SK-N-SH treated with all-trans-retinoic acid at 6 μM for 48 hours (cell line): ENCODE measurements around the gene LSM14A.

Source experiments
- ARNTL ChIP-seq: fragments of 450-650 bp; formaldehyde crosslinking; IDR thresholded peaks from 2 replicates; pipeline ENCODE4 v1.5.0; 2020; ENCODE audit warnings: low read depth, mild to moderate bottlenecking, moderate library complexity, borderline replicate concordance
- CREB5 ChIP-seq: fragments of 250-450 bp; sonication (Bioruptor Pico); IDR thresholded peaks from 2 replicates; pipeline ENCODE4 v1.5.1; 2020; ENCODE audit warnings: low read depth, mild to moderate bottlenecking, moderate library complexity
- CSDC2 ChIP-seq: fragments of 250-450 bp; sonication (Bioruptor Pico); IDR thresholded peaks from 2 replicates; pipeline ENCODE4 v1.5.0; 2020; ENCODE audit warnings: mild to moderate bottlenecking, moderate library complexity
- GLIS3 ChIP-seq: fragments of 250-450 bp; sonication (Bioruptor Pico); IDR thresholded peaks from 2 replicates; pipeline ENCODE4 v1.5.0; 2020; ENCODE audit warnings: mild to moderate bottlenecking, moderate library complexity
- OSR1 ChIP-seq: fragments of 250-450 bp; sonication (Bioruptor Pico); IDR thresholded peaks from 2 replicates; pipeline ENCODE4 v1.8.0; 2022; ENCODE audit warnings: moderate library complexity, mild to moderate bottlenecking, inconsistent platforms
- PATZ1 ChIP-seq: fragments of 250-450 bp; sonication (Bioruptor Pico); IDR thresholded peaks from 2 replicates; pipeline ENCODE4 v1.8.0; 2020; ENCODE audit warnings: mild to moderate bottlenecking, moderate library complexity, borderline replicate concordance
- POU6F1 ChIP-seq: fragments of 250-450 bp; sonication (Bioruptor Pico); IDR thresholded peaks from 2 replicates; pipeline ENCODE4 v1.8.0; 2021; ENCODE audit warnings: low read depth, mild to moderate bottlenecking, moderate library complexity, borderline replicate concordance
- TCF4 ChIP-seq: fragments of 250-450 bp; sonication (Bioruptor Pico); IDR thresholded peaks from 2 replicates; pipeline ENCODE4 v1.8.0; 2021; ENCODE audit warnings: mild to moderate bottlenecking, moderate library complexity, borderline replicate concordance
- TSHZ2 ChIP-seq: fragments of 250-450 bp; sonication (Bioruptor Pico); IDR thresholded peaks from 2 replicates; pipeline ENCODE4 v1.5.0; 2020; ENCODE audit warnings: mild to moderate bottlenecking, moderate library complexity
- ZC3H10 ChIP-seq: fragments of 250-450 bp; sonication (Bioruptor Pico); IDR thresholded peaks from 2 replicates; pipeline ENCODE4 v1.5.1; 2021; ENCODE audit warnings: mild to moderate bottlenecking, moderate library complexity
- ZFP3 ChIP-seq: fragments of 250-450 bp; sonication (Bioruptor Pico); IDR thresholded peaks from 2 replicates; pipeline ENCODE4 v1.5.0; 2020; ENCODE audit warnings: mild to moderate bottlenecking, moderate library complexity
- ZFP30 ChIP-seq: fragments of 450-650 bp; formaldehyde crosslinking; IDR thresholded peaks from 2 replicates; pipeline ENCODE4 v1.5.0; 2022; ENCODE audit warnings: mild to moderate bottlenecking, moderate library complexity
- ZNF565 ChIP-seq: fragments of 450-650 bp; formaldehyde crosslinking; conservative IDR thresholded peaks from 2 replicates; pipeline ENCODE4 v1.5.0; 2020; ENCODE audit warnings: low read depth, mild to moderate bottlenecking, moderate library complexity
- ZNF8 ChIP-seq: fragments of 450-650 bp; formaldehyde crosslinking; IDR thresholded peaks from 2 replicates; pipeline ENCODE4 v1.5.0; 2020; ENCODE audit warnings: mild to moderate bottlenecking, moderate library complexity

GRCh38 chr19:34179066-34179465 lies 6.8 kb downstream of the LSM14A start:
- TF ChIP-seq TCF4 (no peak), PATZ1 (CRISPR knock-in tag) (no peak), CREB5 (CRISPR knock-in tag) (no peak), ARNTL (CRISPR knock-in tag) (no peak), TSHZ2 (CRISPR knock-in tag) (no peak), OSR1 (CRISPR knock-in tag) (no peak), ZC3H10 (no peak), ZFP3 (CRISPR knock-in tag) (no peak), ZNF8 (CRISPR knock-in tag) (no peak), POU6F1 (no peak), ZFP30 (no peak), CSDC2 (no peak), GLIS3 (CRISPR knock-in tag) (no peak), ZNF565 (CRISPR knock-in tag) (no peak)
